Activated CD8-positive, alpha-beta memory T cell treated with anti-CD3 and anti-CD28 coated beads for 1 hour (primary cell): ENCODE results near the gene OR4C45.
"Not testable (repeated sequence)": the region's sequence is repeated elsewhere in the genome, so short reads cannot be mapped to it uniquely, and the experiment has no call there.

Experiments used
- DNase-seq, 2 donors: peaks; one replicate each; pipeline ENCODE4 v3.0.0-alpha.2; 2020; ENCODE audit warnings: low read depth in 1 of 2; ENCODE audit errors: extremely low read depth in 1 of 2

Gene OR4C45

DNA sequence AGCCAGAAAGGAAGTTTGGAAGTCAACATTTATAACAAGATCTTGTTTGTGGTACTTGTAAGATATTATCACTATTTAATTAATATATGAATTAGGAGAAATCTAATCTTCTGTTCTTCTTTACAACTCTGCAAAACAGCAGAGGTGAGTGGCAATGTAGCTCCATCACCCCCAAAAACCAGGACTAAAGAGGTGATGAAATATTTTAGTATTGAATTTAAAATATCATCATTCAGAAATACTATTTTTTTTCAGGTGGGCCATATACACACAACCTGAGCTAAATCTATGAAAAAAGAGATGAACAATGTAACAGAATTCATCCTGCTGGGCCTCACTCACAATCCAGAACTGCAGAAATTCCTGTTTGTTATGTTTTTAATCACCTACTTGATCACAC is at the start of gene OR4C45:
TSS of gene OR4C45 (plus strand) at position 301 of the 400 bp plus-strand sequence.
- DNase-seq, result no peak

DNA sequence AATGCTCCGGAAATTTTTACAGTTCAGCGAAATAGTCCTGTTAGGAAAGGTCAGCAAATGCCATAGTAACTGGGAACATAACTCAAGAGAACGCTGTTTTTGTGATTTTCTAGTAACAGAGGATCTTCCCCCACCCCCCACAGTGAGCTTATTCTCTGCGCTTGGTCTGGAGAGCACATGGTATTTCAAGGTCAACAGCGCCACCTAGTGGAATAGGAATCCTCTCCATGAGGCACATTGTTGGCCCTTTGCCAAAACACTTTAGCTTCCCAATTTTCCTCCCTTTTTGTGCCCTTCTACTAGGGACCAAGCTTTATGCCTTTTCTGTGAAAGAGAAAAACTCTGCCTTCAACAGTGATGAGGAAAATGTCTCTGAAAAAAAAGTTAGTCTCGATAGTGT is 37.1 kb upstream of the OR4C45 start:
- DNase-seq, result no peak

DNA sequence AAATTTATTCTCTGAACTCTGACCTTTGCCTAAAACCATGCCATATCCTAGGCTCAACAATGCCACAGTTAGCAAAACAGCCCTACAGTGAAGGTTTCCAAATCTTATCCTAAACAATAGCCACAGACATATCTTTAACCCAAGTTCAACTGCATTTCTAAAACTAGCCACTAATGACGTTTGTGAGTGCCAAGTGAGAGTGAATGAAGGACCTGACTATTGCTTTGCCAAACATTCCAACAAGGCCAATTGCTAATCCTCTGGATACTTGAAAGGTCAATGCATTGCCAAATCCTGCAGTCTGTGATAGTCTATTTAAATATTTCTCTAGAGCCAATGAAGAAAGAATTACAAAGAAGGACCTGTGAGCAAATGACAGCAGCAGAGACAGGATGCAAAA is 2.5 kb upstream of the OR4C45 start:
- no peak for DNase-seq

DNA sequence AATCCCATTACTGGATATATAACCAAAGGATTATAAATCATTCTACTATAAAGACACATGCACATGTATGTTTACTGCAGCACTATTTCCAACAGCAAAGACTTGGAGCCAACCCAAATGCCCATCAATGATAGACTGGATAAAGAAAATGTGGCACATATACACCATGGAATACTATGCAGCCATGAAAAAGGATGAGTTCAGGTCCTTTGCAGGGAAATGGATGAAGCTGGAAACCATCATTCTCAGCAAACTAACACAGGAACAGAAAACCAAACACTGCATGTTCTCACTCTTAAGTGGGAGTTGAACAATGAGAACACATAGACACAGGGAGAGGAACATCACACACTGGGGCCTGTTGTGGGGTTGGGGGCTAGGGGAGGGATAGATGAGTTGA is 3.6 kb downstream of the OR4C45 start:
- DNase-seq, result not testable (repeated sequence)

DNA sequence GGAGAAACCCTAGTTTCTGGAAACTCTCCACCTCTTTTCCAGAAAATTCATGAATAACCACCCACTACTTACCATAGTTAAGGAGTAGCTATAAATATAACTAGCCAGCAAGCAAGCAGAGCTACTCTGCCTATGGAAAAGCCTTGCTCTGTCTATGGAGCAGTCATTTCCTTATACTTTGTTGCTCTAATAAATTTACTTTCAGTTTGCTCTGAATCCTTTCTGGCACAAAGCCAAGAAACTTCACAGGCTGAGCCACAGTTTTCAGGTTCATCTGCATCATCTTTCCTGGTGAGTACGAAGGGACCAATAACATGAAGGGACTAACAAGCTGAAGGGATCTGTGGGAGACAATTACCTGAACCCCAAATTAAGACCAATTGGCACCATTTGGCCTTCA is 4.6 kb downstream of the OR4C45 start:
- no peak for DNase-seq

DNA sequence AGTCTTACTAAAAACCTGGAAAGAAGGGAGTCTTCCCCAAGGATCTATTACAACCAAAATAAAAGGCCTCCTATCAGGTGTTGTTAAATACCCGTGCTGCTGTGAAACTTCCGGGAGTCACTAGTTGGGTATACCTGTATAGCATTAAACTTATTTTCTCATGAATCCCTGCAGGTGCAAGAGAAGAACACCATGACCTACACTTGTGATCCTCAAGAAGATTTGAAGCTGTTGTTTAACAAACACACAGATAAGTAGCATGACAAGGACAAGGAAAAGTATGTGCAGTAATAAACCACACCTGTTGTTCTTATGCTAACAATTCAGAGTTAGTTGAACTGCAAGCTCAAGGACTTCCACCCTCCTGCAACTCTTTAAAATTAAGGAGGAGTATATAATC is 12.0 kb downstream of the OR4C45 start:
- no peak for DNase-seq

DNA sequence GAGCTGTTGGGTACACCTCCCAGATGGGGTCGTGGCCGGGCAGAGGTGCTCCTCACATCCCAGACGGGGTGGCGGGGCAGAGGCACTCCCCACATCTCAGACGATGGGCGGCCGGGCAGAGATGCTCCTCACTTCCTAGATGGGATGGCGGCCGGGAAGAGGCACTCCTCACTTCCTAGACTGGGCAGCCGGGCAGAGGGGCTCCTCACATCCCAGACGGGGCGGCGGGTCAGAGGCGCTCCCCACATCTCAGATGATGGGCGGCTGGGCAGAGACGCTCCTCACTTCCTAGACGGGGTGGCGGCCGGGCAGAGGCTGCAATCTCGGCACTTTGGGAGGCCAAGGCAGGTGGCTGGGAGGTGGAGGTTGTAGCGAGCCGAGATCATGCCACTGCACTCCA is 30.4 kb downstream of the OR4C45 start:
- not testable (repeated sequence) for DNase-seq

DNA sequence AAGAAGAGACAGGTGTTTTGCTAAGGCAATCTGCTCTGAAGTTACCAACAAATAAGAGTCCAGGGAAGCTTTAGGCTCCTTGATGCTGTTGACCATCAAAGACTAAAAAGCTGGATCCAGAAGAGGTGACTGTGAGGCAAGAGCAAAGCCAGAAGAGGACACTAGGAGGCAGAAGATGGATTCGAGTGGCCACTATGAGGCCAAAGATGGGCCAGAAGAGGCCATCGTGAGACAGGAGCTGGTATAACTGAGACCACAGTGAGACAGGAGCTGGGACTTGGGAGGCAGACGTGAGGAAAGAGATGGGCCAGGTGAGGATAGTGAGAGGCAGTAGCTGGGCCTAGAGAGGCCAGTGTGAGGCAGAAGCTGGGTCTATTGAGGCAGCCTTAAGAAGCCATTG is 37.7 kb downstream of the OR4C45 start:
- DNase-seq, result no peak

DNA sequence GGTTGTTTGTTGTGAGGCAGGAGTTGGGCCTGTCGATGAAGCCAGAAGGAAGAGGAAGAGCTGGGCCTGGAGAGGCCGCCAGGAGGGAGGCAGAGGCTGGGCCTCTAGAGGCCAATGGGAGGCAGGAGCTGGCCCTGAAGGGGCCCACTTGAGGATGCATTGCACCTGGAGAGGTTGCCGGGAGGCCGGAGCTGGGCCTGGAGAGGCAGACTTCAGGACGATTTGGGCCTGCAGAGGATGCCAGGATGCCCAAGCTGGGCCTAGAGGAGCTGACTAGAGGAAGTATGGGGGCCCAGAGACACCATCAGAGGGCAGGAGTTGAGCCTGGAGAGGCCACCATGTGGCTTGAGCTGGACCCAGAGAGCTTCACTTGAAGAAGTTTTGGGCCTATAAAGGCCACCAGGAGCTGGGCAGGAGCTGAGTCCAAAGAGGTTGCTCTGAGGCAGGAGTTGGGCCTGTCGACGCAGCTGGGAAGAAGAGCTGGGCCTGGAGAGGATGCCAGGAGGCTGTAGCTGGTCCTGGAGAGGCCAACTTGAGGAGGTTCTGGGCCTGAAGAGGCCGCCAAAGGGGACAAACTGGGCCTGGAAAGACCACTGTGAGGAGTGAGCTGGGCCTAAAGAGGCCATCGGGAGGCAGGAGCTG is 39.0 kb downstream of the OR4C45 start:
- DNase-seq, result no peak

DNA sequence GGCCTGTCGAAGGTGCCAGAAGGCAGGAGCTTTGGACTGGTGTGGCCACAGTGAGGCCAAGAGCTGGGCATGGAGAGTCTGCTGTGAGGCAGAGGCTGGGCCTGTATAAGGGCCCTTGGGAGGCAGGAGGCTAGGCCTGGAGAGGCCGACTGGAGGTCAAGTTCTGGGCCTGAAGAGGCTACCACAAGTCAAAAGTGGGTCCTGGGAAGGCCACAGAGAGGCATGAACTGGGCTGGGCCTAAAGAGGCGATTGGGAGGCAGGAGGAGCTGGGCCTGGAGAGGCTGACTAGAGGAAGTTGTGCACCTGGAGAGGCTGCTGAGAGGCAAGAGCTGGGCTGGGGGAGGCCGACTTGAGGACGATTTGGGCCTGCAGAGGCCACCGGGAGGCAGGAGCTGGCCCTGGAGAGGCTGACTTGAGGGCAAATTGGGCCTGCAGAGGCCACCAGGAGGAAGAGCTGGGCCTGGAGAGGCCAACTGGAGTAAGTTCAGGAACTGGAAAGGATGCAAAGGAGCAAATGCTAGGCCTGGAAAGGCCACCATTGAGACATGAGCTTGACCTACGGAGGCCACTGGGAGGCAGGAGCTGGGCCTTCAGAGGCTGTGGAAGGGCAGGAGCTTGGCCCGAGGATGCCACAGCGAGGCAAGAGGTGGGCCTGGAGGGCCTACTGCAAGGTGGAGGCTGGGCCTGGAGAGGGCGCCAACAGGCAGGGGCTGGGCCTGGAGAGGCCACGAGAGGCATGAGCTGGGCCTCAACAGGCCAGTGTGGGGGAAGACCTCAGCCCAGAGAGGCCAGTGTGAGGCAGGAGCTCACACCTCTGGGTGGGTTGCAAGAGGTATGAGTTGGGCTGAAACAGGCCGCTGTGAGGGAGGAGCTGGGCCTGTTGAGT is 39.8 kb downstream of the OR4C45 start:
- no peak for DNase-seq

DNA sequence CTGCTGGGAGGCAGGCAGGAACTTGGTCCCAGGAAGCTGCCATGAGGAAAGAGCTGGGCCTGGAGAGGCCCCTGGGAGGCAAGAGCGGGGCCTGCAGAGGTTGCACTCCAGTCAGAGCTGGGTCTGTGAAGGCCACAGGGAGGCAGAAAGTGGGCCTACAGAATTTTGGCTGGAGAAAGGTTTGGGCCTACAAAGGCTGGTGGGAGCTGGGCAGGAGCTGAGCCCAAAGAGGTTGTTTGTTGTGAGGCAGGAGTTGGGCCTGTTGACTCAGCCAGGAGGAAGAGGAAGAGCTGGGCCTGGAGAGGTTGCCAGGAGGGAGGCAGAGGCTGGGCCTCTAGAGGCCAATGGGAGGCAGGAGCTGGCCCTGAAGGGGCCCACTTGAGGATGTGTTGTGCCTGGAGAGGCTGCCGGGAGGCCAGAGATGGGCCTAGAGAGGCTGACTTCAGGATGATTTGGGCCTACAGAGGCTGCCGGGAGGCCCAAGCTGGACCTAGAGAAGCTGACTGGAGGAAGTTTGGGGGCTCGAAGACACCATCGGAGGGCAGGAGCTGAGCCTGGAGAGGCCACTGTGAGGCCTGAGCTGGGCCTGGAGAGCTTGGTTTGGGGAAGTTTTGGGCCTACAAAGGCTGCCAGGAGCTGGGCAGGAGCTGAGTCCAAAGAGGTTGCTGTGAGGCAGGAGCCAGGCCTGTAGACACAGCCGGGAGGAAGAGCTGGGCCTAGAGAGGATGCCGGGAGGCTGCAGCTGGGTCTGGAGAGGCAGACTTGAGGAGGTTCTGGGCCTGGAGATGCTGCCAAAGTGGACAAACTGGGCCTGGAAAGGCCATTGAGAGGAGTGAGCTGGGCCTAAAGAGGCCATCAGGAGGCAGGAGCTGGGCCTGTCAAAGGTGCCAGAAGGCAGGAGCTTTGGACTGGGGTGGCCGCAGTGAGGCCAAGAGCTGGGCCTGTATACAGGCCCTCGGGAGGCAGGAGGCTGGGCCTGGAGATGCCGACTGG is 40.7 kb downstream of the OR4C45 start:
- DNase-seq, result no peak

DNA sequence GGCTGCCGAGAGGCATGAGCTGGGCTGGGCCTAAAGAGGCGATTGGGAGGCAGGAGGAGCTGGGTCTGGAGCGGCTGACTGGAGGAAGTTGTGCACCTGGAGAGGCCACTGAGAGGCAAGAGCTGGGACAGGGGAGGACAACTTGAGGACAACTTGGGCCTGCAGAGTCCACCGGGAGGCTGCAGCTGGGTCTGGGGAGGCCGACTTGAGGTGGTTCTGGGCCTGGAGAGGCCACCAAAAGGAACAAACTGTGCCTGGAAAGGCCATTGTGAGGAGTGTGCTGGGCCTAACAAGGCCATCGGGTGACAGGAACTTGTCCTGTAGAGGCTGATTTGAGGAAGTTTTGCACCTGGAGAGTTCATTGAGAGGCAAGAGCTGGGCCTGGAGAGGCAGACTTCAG is 41.5 kb downstream of the OR4C45 start:
- no peak for DNase-seq

DNA sequence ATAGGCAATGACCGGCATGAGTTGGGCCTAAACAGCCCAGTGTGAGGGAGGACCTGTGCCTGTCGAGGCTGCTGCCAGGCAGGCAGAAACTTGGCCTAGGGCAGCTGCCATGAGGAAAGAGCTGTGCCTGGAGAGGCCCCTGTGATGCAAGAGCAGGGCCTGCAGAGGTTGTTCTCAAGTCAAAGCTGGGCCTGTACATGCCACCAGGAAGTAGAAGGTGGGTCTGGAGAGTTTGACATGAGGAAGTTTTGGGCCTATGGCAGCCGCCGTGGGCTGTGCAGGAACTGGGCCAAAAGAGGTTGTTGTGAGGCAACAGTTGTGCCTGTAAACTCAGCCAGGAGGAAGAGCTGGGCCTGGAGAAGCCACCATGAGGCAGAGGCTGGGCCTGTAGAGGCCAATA is 43.2 kb downstream of the OR4C45 start:
- DNase-seq, result no peak

DNA sequence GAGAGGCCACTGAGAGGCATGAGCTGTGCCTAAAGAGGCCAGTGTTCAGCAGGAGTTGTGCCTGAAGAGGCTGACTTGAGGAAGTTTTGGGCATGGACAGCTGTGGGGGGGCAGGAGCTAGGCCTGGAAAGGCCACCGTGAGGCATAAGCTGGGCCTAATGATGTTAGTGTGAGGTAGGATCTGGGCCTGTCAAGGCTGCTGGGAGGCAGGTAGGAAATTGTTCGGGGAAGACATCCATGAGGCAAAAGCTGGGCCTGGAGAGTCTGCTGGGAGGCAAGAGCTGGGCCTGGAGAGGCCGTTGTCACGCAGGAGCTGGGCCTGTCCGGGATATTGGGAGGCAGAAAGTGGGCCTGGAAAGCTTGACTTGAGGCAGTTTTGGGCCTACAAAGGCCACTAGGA is 44.9 kb downstream of the OR4C45 start:
- DNase-seq, result no peak

DNA sequence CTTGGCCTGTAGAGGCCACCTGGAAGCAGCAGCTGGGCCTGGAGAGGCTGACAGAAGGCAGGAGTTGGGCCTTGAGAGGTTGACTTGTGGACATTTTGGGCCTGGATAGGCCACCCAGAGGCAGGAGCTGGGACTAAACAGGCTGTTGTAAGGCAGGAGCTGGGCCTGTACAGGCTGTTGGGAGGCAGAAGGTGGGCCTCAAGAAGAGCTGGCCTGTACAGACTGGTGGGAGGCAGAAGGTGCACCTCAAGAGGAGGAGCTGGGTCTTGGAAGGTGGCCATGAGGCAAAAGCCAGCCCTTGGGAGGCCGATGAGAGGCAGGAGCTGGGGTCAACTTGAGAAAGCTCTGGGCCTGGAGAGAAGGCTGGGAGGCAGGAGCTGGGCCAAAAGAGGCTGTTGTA is 45.3 kb downstream of the OR4C45 start:
- DNase-seq, result no peak

DNA sequence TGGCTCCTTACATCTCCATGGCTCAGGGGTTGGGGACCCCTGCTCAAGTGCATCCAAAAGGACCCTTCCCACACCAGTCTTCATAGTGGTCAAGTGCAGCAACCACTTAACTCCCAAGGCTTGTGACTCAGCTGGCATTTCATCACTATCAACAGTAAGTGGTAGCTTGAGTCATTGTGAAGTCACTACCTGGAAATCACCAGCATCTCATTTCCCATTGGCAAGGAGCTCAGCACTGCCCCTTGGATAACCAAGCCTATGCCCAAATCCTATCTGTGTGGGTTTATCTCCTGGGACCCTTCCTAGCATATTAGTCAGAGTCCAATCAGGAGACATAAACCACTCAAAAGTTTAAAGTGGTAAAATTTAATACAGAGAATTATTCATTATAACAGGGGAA is 46.3 kb downstream of the OR4C45 start:
- not testable (repeated sequence) for DNase-seq

DNA sequence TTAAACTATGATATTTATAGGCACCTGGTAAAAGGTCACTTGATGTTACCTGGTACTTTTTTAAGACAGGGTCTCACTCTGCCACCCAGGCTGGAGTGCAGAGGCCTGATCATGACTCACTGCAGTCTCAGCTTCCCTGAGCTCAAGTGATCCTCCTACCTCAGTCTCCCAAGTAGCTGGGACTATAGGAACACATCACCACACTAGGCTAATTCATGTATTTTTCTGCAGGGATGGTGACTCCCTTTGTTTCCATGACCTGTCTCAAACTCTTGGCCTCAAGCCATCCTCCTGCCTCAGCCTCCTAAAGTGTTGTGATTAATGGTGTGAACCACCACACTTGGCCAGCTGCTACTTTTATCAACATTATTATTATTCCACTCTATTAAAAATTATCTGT is 47.6 kb downstream of the OR4C45 start:
- no peak for DNase-seq
